HG03457 (cell line): ENCODE data around the gene IER5L.

Source experiments
- ATAC-seq: cut with Tn5 transposase; IDR thresholded peaks from one replicate; pipeline ENCODE4 v1.9.1; 2021; ENCODE audit warnings: moderate number of reproducible peaks; ENCODE audit not compliant: unreplicated experiment

The IER5L gene

GRCh38 chr9:129177791-129178567 is at the start of gene IER5L:
Gene IER5L (minus strand): TSS chr9:129178261. CDS start chr9:129178052, 209 bp downstream.
- ATAC-seq, result peak; percentile 67

DNA sequence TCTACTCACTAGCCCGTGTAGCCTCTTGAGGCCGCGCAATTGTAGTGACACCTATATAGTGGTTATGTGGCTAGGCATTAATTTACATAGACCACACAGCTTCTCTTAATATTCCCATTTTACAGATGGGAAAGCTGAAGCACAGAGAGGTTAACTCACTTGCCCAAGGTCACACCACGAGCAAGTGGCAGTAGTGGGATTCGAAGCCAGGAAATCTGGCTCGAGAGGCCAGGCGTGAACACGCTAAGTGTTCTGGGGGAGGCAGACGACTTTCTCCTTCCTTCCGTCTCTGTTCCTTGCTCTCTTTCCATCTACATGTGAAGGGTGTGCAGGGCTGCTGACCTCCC is 49.8 kb upstream of the IER5L start:
- ATAC-seq, result no peak

DNA sequence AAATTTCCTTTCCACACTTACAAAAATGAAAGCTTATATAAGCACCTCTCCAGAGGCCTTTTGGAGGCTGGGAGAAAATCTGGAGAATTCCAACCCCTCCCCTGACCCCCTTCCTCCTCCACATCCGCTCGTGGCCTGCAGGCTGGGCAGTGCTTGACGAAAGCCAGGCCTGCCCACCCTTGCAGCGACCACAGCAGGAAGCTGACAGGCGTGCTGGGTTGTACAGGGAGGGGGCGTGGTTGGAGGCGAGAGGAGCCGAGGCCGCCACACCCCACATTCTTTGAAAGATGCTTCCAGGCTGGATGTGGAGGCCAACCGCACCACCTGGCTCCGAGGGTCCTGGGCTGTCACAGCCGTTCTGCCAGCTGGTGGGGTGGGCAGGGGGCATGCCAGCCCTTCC is 47.8 kb upstream of the IER5L start:
- ATAC-seq, result no peak

DNA sequence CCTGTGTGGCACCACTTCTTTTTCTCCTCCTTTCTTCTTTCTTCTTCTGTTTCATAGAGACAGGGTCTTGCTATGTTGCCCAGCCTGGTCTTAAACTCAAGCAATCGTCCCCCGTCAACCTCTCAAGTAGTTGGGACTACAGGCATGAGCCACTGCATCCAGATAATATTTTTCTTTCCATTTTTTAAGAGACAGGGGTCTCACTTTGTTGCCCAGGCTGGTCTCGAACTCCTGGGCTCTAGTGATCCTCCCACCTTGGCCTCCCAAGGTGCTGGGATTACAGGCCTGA is 47.4 kb upstream of the IER5L start:
- ATAC-seq, result no peak

DNA sequence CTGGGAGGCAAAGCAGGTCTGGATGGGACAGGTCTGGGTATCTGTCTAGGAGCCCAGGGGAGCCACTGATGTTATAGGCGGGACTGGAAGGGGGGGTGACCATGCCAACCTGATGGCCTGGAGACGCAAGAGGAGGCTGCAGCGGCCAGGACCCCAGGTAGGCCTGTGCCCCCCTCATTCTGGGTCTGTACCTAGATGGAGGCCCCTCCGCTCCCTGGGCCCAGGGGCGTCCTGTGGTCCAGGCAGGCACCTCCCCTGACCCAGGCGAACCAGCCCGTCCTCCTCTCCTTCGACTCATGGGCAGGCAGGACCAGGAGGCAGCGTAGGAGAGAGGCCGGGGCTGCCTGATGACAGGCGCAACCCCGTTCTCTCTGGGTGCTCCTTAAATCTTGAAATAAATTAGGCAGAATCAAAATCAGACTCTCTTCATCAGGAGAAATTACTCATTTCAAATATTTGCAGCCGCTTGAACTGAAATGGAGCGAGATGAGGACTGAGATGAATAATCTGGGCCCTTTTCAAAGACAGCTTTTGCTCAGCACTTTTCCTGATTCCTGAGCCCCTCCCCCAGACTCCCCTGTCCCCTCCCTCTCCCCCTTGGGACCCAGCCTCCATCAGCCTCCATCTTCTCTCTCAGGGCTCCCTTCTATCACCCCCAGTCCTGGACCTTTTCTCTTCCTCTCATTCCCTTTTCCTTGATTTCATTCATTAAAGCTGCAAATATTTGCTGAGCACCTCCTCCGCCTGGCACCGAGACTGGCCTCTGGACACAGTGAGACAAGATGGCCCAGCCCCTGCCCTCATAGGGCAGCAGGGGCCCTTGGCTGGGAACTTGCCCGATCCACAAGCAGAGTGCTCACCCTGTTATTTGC is 46.8 kb upstream of the IER5L start:
- ATAC-seq, result no peak

GRCh38 chr9:129223551-129224208 is 45.6 kb upstream of the IER5L start:
- no peak for ATAC-seq

DNA sequence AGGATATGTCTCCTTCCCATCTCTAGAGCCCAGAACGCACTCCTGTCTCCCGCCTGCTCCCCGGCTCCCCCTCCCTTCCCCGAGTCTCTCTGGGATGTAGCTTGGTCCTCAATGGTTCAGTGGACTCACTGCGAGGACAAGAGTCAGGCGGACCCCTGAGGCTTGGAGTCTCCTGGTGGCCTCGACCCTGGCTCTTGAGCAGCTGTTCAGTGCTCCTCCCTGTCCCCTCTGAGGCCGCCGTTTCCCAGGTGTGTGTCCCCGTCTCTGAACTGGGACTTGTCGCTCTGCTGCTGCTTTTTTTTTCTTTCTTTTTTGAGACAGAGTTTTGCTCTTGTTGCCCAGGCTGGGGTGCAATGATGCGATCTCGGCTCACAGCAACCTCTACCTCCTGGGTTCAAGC is 44.8 kb upstream of the IER5L start:
- ATAC-seq, result no peak

GRCh38 chr9:129221979-129222635 is 44.0 kb upstream of the IER5L start:
- ATAC-seq, result no peak

GRCh38 chr9:129221233-129221632 is 43.2 kb upstream of the IER5L start:
- ATAC-seq, result no peak

DNA sequence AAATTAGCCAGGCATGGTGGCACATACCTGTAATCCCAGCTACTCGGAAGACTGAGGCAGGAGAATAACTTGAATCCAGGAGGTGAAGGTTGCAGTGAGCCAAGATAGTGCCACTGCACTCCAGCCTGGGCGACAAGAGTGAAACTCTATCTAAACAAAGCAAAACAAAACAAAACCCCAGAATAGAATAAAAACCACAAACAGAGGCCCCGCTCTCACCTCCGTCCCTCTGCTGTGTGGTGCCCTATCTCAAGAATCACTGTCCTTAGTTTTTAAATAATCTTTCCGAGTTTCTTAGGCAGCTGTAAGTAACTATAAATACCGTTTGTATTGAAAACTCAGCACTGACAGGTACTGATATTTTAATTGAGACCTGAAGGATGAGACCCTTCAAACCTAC is 42.7 kb upstream of the IER5L start:
- ATAC-seq, result no peak

GRCh38 chr9:129218918-129219317 is 40.9 kb upstream of the IER5L start:
- ATAC-seq, result no peak

DNA sequence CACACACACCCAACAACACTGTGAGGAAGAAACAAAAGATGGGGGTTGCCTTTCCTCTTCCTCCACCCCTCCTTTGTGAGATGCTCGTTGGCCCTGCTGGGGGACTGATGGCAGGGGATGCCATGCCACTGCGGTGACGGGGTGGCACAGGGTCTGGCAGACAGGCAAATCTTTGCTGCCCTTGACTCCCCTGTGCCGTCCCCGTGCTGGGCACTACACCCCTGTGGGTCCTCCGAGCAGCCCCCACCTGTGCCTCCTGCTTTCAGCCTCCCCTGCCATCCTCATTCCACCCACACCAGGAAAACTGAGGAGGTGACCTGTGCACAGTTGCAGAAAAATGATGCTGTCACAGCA is 40.2 kb upstream of the IER5L start:
- no peak for ATAC-seq

GRCh38 chr9:129213551-129213950 is 35.5 kb upstream of the IER5L start:
- no peak for ATAC-seq

- no peak for ATAC-seq
Measured at GRCh38 chr9:129211686-129212085, 33.6 kb upstream of the IER5L start.

DNA sequence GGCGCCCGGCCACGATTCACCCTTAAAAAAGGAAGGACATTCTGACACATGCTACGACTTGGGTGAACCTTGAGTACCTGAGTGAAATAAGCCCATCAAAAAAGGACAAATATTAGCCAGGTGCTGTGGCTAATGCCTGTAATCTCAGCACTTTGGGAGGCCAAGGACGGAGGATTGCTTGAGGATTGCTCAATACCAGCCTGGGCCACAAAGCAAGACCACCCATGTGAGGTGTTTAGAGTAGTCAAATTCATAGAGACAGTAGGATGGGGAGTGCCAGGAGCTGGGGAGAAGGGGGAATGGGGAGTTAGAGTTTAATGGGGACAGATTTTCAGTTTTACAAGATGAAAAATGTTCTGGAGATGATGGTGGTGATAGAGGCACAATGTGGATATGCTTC is 32.1 kb upstream of the IER5L start:
- ATAC-seq, result no peak

DNA sequence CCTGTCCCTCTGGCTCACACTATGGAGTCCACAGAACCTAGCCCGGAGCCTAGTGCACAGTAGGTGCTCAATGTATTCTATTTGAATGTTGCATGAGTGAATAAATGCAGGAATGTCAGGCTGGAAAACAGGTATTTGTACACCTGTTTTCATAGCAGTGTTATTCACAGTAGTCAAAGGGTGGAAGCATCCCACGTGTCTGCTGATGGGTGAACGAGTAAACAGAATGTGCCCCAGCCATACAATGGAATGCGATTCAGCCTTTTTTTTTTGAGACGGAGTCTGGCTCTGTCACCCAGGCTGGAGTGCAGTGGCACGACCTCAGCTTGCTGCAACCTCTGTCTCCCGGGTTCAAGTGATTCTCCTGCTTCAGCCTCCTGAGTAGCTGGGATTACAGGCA is 31.5 kb upstream of the IER5L start:
- no peak for ATAC-seq

DNA sequence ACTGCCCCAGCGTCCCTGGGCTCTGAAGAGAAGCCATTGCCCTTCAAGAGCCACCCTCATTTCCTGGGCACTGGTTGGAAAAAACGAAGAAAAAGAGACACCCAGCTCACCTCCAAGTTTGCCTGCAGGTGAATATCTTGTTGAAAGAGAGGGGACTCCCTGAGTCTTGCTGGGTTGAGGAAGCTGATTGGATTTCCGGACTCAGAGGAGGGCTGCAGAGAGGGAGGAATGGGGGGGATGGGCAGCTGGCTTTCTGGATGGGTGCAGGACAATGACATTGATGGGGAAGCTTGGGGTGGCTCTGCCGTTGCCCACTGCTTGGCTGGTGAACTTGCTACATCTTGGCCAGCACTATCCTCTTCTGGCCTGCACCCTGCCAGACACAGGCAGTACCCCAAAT is 31.0 kb upstream of the IER5L start:
- no peak for ATAC-seq

DNA sequence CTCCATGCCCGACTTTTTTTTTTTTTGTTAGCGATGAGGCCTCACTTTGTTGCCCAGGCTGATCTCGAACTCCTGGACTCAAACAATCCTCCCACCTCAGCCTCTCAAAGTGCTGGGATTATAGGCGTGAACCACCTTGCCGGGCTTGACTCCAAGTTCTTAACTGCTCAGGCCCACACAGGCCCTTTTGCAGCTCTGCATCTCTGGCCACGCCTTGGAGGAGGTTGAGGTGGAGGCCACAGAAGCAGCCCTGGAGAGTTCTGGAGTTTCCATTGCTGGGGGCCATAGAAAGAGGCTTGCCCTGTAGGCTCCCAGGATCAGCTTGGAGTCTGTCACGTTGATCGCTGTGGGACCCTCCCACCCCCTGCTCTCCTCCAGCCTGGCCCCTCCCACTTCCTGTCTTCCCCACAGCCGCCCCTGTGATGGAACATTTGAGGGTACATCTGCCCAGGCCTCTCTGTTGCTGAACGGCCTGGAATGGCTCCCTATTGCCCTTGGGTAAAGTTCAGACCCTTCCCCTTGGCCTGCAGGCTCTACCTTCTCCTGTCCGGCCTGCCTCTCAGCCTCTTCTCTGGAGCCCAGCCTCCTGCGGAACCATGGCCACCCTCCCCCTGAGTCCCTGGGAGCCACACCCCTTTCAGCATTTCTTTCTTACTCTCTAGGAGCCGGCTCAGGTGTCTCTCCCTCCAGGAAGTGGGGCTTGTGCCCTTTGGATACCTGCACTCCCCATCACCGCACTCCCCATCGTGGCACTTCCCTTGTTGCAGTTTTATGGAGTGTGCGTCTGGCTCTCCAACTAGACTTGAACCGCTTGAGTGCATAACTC is 30.4 kb upstream of the IER5L start:
- no peak for ATAC-seq

- ATAC-seq, result no peak
Measured at GRCh38 chr9:129206905-129207304, 28.8 kb upstream of the IER5L start.

DNA sequence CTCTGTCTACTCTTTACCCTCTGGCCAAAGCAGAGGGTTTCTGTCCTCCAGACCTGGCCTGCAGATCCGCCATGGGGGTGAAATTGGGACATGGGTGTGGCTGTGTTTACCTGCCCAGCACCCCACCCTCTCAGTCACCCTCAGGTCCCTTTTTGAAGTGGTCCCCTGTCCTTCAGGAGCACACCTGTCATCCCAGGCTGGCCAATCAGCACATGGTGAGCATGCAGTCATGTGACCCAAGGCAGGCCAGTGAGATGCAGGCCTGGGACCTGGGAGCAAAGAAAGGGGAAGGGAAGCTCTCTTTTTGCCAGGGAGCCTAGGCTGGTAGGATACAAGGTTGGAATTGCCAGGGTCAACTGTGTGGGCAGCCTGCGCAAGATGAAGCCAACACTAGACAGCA is 28.3 kb upstream of the IER5L start:
- ATAC-seq, result no peak

DNA sequence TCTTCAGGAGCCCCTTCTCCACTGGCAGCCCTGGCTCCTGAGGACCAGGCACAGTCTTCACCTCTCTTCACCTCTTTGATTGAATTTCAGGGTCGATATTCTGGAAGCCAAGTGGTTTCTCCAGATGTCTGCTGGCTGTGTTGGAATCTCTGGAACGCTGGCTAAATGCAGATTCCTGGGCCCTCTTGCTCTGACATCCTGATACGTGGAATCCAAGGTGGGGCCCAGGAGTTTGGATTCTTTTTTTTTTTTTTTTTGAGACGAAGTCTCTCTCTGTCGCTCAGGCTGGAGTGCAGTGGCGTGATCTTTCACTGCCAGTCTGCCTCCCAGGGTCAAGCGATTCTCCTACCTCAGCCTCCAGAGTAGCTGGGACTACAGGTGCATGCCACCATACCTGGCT is 26.8 kb upstream of the IER5L start:
- ATAC-seq, result no peak
